ENCODE data around the gene MESP2. TPM values are rescaled to one million over a fixed set of nuclear protein-coding genes. Genes with fewer than 3 reads are reported as not detected.
"Not testable (repeated sequence)": the region's sequence is repeated elsewhere in the genome, so short reads cannot be mapped to it uniquely, and the experiment has no call there.

MESP2 gene
- total and polyA plus RNA-seq, 2 of the 13 experiments (the other 11 are each of a cell fraction or from before 2014, with no cell fraction given): not detected

DNA sequence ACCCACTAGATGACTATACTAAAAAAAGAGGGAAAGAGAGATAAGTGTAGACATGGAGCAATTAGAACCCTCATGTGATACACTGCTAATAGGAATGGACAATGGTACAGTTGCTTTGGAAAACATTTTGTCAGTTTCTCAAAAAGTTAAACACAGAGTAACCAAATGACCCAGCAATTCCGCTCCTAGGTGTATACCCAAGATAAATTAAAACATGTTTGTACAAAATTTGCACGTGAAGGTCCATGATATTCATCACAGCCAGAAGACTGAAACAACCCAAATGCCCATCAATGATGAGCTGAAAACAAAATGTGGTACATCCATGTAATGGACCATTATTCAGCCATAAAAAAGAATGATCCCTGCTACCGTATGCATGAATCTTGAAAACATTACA lies 11.8 kb downstream of the MESP2 start:
- FAIRE-seq: no peak

GRCh38 chr15:89788585-89788984 lies 12.5 kb downstream of the MESP2 start:
- peaks cover 32% of the 10 kb centered on the region for H3K4me1 ChIP-seq (ENCODE audit: insufficient read depth, low read length)
- H3K27ac ChIP-seq (ENCODE audit: extremely low read length, insufficient read depth, low read length); in situ Hi-C loops (cut with HindIII; ENCODE audit: extremely low pct_ligation_motif_present, low pct_unique_long_range_greater_than_20kb); POLR2A ChIA-PET; H3K4me3 ChIP-seq (replicated peaks in 1 of 3; ENCODE audit: insufficient read depth in 1 of 3, low read depth in 2 of 3, low read length in 3 of 3); BruUV-seq (replicated peaks); H3K9ac ChIP-seq (ENCODE audit: insufficient read depth, low read depth, low read length); DNase-seq (ENCODE audit: low spot score); H2AFZ ChIP-seq (ENCODE audit: low read length); FAIRE-seq; H3K79me2 ChIP-seq (ENCODE audit: insufficient read depth, low read length); CTCF ChIA-PET (ENCODE audit: low intra/inter-chr PET ratio, low total read pairs); H3K27me3 ChIP-seq (ENCODE audit: control insufficient read depth in 1 of 2, insufficient read depth in 2 of 2, low read length in 2 of 2); H3K4me2 ChIP-seq (ENCODE audit: low read depth, low read length); ATAC-seq; intact Hi-C loops (cut with micrococcal nuclease; ENCODE audit: unreplicated experiment); H3K9me3 ChIP-seq (ENCODE audit: low read length); H4K20me1 ChIP-seq (ENCODE audit: insufficient read depth, low read length): not testable (repeated sequence)
- peaks cover 17 to 60% of the 10 kb centered on the region in 2 experiments for H3K36me3 ChIP-seq (replicated peaks in 1 of 2; ENCODE audit: control insufficient read depth in 1 of 2, insufficient read depth in 2 of 2, low read length in 2 of 2)
- 97% methylated on average over 4 of the region's 4 CpGs for WGBS (ENCODE audit: low lambda C conversion rate)

More for the DNA sequence above, 11.8 kb downstream of the MESP2 start:
- TF ChIP-seq ZNF646 (CRISPR knock-in tag; IDR thresholded peaks at IDR 0.05) (no peak), RBFOX2 (IDR thresholded peaks at IDR 0.05; ENCODE audit: low read depth, low read length) (0 out of 2 replicates have a peak, but pooled peaks have one; percentile 25)
- intact Hi-C loops (cut with micrococcal nuclease; ENCODE audit: unreplicated experiment): no loop called here
- H3K79me2 ChIP-seq (ENCODE audit: insufficient read depth, low read length): no peaks in the 10 kb centered on the region
- no peak overlapping the region for H3K4me2 ChIP-seq (ENCODE audit: low read depth, low read length)
- no peak overlapping the region for H3K4me3 ChIP-seq (replicated peaks in 1 of 3; ENCODE audit: insufficient read depth in 1 of 3, low read depth in 2 of 3, low read length in 3 of 3)
- ATAC-seq: no peak
- H3K27ac ChIP-seq (ENCODE audit: extremely low read length, insufficient read depth, low read length): no peak overlapping the region
- no TSS peak for BruUV-seq (replicated peaks)
- peaks cover 17 to 57% of the 10 kb centered on the region in 2 experiments for H3K36me3 ChIP-seq (replicated peaks in 1 of 2; ENCODE audit: control insufficient read depth in 1 of 2, insufficient read depth in 2 of 2, low read length in 2 of 2)
- ChIA-PET POLR2A (no interaction called here), CTCF (ENCODE audit: low intra/inter-chr PET ratio, low total read pairs) (no interaction called here)
- H3K9me3 ChIP-seq (ENCODE audit: low read length): no peaks in the 10 kb centered on the region
- in situ Hi-C loops (cut with HindIII; ENCODE audit: extremely low pct_ligation_motif_present, low pct_unique_long_range_greater_than_20kb): no loop called here
- 96% methylated on average over 3 of the region's 3 CpGs for WGBS (ENCODE audit: low lambda C conversion rate)
- H3K4me1 ChIP-seq (ENCODE audit: insufficient read depth, low read length): peaks cover 39% of the 10 kb centered on the region
- H2AFZ ChIP-seq (ENCODE audit: low read length): no peak overlapping the region
- no peak overlapping the region for H3K9ac ChIP-seq (ENCODE audit: insufficient read depth, low read depth, low read length)
- H4K20me1 ChIP-seq (ENCODE audit: insufficient read depth, low read length): no peaks in the 10 kb centered on the region; the same call in 1 of the 2 replicates
- DNase-seq (ENCODE audit: low spot score): no peak
- H3K27me3 ChIP-seq (ENCODE audit: control insufficient read depth in 1 of 2, insufficient read depth in 2 of 2, low read length in 2 of 2): no peaks in the 10 kb centered on the region
